Activated CD8-positive, alpha-beta T cell treated with anti-CD3 and anti-CD28 coated beads, Interleukin-2, amount 10 ng/mL, durations not matched to agents 7 days and 5 days (primary cell): ENCODE data around the gene BOC. TPM values are rescaled to one million over a fixed set of nuclear protein-coding genes. Genes with fewer than 3 reads are reported as not detected.

Experiments used
- ATAC-seq: fragments of 150-1000 bp; cut with Tn5 transposase; one replicate; pipeline ENCODE4 v1.10.0; 2021; ENCODE audit warnings: moderate library complexity
- CTCF ChIA-PET: fragments of 350-600 bp; sonication (Branson Sonifier 250); formaldehyde crosslinking; loops from one replicate; lab custom pipeline; 2021; ENCODE audit warnings: antibody characterized with exemption; lab: Charles Lee
- POLR2A ChIA-PET: fragments of 350-600 bp; sonication (Branson Sonifier 250); formaldehyde crosslinking; loops from one replicate; lab custom pipeline; 2021; ENCODE audit warnings: antibody characterized with exemption; lab: Charles Lee
- DNase-seq: peaks from one replicate; pipeline ENCODE4 v3.0.0-alpha.2; 2020
- H3K27ac Mint-ChIP-seq: one replicate; pipeline ENCODE4 v1.8.0; 2021; ENCODE audit warnings: mild to moderate bottlenecking, mixed read lengths
- H3K27me3 Mint-ChIP-seq: one replicate; pipeline ENCODE4 v1.8.0; 2021; ENCODE audit warnings: low read depth, mixed read lengths
- H3K36me3 Mint-ChIP-seq: one replicate; pipeline ENCODE4 v1.8.0; 2021; ENCODE audit warnings: low read depth, mixed read lengths
- H3K4me1 Mint-ChIP-seq: one replicate; pipeline ENCODE4 v1.8.0; 2021; ENCODE audit warnings: low read depth, mixed read lengths
- H3K4me3 Mint-ChIP-seq: one replicate; pipeline ENCODE4 v1.8.0; 2021; ENCODE audit warnings: mild to moderate bottlenecking, mixed read lengths
- H3K9me3 Mint-ChIP-seq: one replicate; pipeline ENCODE4 v1.8.0; 2022; ENCODE audit warnings: mixed read lengths; ENCODE audit not compliant: insufficient read depth
- total RNA-seq, 2 experiments: library from RNA; stranded (reverse); gene quantifications; one replicate each; pipeline ENCODE4 v1.2.3, GENCODE V29; 2021

Gene BOC
- total RNA-seq, 2 experiments from 2014 or later: not detected

DNA sequence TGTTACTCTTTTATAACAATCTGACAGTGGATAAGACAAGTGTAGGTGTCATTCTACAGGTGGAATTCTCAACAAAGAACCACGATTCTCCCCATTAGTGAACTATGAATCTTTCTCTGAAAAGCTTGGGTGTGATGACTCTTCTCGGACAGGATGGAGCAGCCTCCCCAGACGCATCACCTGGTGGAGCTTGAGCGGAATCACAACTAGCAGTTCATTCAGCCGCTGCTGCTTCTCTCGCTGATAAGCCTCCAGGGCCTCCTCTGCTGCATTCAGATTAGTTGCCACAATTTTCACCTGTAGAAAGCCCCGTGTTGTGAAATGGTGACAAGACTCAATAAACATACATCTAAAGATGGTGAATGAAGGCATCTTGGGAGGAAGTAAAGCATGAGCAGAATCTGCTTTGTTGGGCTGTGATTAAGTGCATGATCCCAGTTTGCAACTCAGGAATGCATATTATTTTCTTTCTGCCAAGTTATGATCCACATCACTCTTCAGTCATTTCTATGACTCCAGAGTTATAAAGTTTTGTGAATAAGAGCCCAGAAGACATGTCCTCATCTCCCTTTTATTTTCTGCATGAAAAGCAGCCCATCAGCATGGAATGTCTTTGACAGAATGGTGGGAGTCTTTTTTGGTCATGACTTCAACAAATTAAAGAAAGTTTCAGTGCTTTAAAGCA, 93.6 kb downstream of the BOC start:
- DNase-seq (no peak), ATAC-seq (no peak)
- Mint-ChIP-seq H3K27me3 (no peaks in the 10 kb centered on the region), H3K4me3 (no peak overlapping the region), H3K36me3 (no peaks in the 10 kb centered on the region), H3K4me1 (no peaks in the 10 kb centered on the region), H3K9me3 (no peaks in the 10 kb centered on the region), H3K27ac (no peak overlapping the region)
- ChIA-PET POLR2A (no interaction called here), CTCF (interaction anchor here (1.1 kb wide), 1 partner anchor 17 kb away, joined by 4 read pairs; no protein-coding TSS in a partner anchor)

- Mint-ChIP-seq H3K36me3 (peaks cover 15% of the 10 kb centered on the region), H3K4me3 (no peak overlapping the region), H3K27ac (no peak overlapping the region), H3K4me1 (no peaks in the 10 kb centered on the region), H3K27me3 (no peaks in the 10 kb centered on the region), H3K9me3 (peaks cover 16% of the 10 kb centered on the region)
- DNase-seq (no peak), ATAC-seq (no peak)
- ChIA-PET POLR2A (no interaction called here), CTCF (no interaction called here)
These were observed 99.6 kb downstream of the BOC start for GRCh38 chr3:113310960-113311359.

DNA sequence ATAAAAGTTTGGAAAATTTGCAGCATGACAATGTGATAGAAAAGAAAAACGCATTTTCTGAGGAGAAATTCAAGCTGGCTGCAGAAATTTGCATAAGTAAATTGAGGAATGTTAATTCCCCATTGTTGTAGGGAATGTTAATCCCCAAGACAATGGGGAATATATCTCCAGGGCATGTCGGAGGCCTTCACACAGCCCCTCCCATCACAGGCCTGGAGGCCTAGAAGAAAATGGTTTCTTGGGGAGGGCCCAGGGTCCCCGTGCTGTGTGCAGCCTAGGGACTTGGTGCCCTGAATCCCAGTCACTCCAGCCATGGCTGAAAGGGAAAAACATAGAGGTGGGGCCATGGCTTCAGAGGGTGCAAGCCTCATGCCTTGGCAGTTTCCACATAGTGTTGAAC, 101.1 kb downstream of the BOC start:
- ChIA-PET CTCF (no interaction called here), POLR2A (no interaction called here)
- DNase-seq: no peak
- H3K4me3 Mint-ChIP-seq: no peak overlapping the region
- ATAC-seq: no peak
- no peaks in the 10 kb centered on the region for H3K4me1 Mint-ChIP-seq
- H3K36me3 Mint-ChIP-seq: peaks cover 18% of the 10 kb centered on the region
- no peak overlapping the region for H3K27ac Mint-ChIP-seq
- H3K27me3 Mint-ChIP-seq: no peaks in the 10 kb centered on the region
- peaks cover 21% of the 10 kb centered on the region for H3K9me3 Mint-ChIP-seq

GRCh38 chr3:113314923-113315322, 103.6 kb downstream of the BOC start:
- CTCF ChIA-PET: no interaction called here
- Mint-ChIP-seq H3K9me3 (peaks cover 21% of the 10 kb centered on the region), H3K36me3 (peaks cover 18% of the 10 kb centered on the region), H3K4me1 (no peaks in the 10 kb centered on the region), H3K27ac (no peak overlapping the region), H3K4me3 (no peak overlapping the region), H3K27me3 (no peaks in the 10 kb centered on the region)
- POLR2A ChIA-PET: no interaction called here
- DNase-seq: no peak
- no peak for ATAC-seq

DNA sequence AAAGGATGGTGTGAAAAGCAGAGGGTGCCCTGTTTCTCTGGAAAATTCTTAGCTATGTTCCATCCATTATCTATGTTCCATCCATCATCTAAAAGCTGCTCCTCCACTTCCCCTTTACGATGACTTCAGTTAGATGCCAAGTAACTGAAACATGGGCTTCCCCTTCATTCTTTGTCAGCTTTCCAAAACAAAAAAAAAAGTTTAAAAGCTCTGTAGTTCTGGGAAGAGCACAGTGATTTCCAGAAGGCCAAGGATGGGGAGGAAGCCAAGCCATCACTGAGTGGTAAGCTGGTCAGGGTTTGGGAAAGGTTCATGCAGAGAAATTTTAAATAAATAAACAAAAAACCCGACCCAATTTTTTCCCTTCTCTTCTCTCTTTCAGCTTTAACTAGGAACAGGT, 118.4 kb downstream of the BOC start:
- ChIA-PET CTCF (interaction anchor here (0.6 to 1.2 kb wide), 2 partner anchors 41 to 171 kb away, joined by 3 to 4 read pairs; no protein-coding TSS in a partner anchor), POLR2A (interaction anchor here (0.7 kb wide), 1 partner anchor 217 kb away, joined by 3 read pairs; no protein-coding TSS in a partner anchor)
- H3K9me3 Mint-ChIP-seq: no peaks in the 10 kb centered on the region
- ATAC-seq (no peak), DNase-seq (no peak)
- no peaks in the 10 kb centered on the region for H3K27me3 Mint-ChIP-seq
- H3K4me1 Mint-ChIP-seq: no peaks in the 10 kb centered on the region
- H3K27ac Mint-ChIP-seq: no peak overlapping the region
- no peak overlapping the region for H3K4me3 Mint-ChIP-seq
- no peaks in the 10 kb centered on the region for H3K36me3 Mint-ChIP-seq

DNA sequence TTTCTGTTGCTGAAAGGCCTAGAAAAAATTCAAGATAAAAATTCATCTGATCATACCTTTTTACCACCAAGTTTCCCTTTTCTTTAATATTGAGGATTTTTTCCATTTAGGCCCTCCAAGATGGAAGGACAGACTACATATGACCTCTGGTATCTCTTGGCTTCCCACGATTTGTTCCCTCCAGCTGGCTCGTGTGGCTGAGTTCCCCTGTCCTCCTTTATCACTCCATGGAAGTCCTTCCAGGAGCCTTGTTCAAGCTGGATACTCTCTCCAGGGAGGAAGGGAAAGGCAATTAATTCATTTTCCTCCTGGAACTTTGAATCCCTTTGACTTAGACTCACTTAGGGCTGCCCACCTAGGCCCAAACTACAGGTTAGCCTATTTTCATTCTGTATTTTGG, 119.4 kb downstream of the BOC start:
- Mint-ChIP-seq H3K9me3 (no peaks in the 10 kb centered on the region), H3K4me1 (no peaks in the 10 kb centered on the region), H3K36me3 (no peaks in the 10 kb centered on the region), H3K27me3 (no peaks in the 10 kb centered on the region), H3K27ac (no peak overlapping the region), H3K4me3 (no peak overlapping the region)
- ChIA-PET CTCF (no interaction called here), POLR2A (no interaction called here)
- no peak for DNase-seq
- ATAC-seq: no peak

GRCh38 chr3:113331187-113331586, 119.8 kb downstream of the BOC start:
- DNase-seq (no peak), ATAC-seq (no peak)
- ChIA-PET CTCF (no interaction called here), POLR2A (no interaction called here)
- H3K4me3 Mint-ChIP-seq: no peak overlapping the region
- H3K36me3 Mint-ChIP-seq: no peaks in the 10 kb centered on the region
- H3K9me3 Mint-ChIP-seq: no peaks in the 10 kb centered on the region
- H3K27me3 Mint-ChIP-seq: no peaks in the 10 kb centered on the region
- no peaks in the 10 kb centered on the region for H3K4me1 Mint-ChIP-seq
- H3K27ac Mint-ChIP-seq: no peak overlapping the region

Other genes starting within 250 kb of the BOC start
- 1 to 10 TPM; 6.4 to 7.8 TPM for gene CD200R1, start 236.5 kb upstream of the BOC start, total RNA-seq
- gene GTPBP8, start 220.6 kb upstream of the BOC start, total RNA-seq: 10 to 100 TPM; 24.3 to 24.5 TPM
- gene CFAP44, start 229.9 kb downstream of the BOC start, total RNA-seq: 1 to 10 TPM; 4.1 to 4.5 TPM